HEK293 (cell line): ENCODE data around the gene BCOR.

Experiments used
- CTCF ChIA-PET: fragments of 350-600 bp; formaldehyde crosslinking; extraction: SDS; loops from one replicate; lab custom pipeline; 2021; ENCODE audit warnings: antibody characterized with exemption; lab: Yijun Ruan, JAX
- POLR2A ChIA-PET: fragments of 300-600 bp; formaldehyde crosslinking; extraction: SDS; loops from one replicate; lab custom pipeline; 2020; ENCODE audit warnings: antibody characterized with exemption, inconsistent platforms; lab: Yijun Ruan, JAX
- H3K27ac ChIP-seq: fragments of 200-500 bp; sonication (Bioruptor generic); 2 replicates; pipeline ENCODE4 v1.5.1; 2014; ENCODE audit warnings: low read depth, low read length, control low read depth, inconsistent platforms; ENCODE audit errors: extremely low read depth
- H3K36me3 ChIP-seq, 2 experiments: fragments of 200-500 bp in 1 of 2; sonication (Bioruptor generic) in 1 of 2; 1 replicate in 1 of 2; 2 replicates in 1 of 2; pipeline ENCODE4 v1.5.1; 2014 to 2017; ENCODE audit warnings: inconsistent platforms in 2 of 2, low read length in 2 of 2; ENCODE audit not compliant: control insufficient read depth in 2 of 2, insufficient read depth in 1 of 2
- H3K4me1 ChIP-seq: fragments of 200-500 bp; sonication (Bioruptor generic); 2 replicates; pipeline ENCODE4 v1.5.1; 2014; ENCODE audit warnings: mild to moderate bottlenecking, low read length, inconsistent platforms; ENCODE audit not compliant: control insufficient read depth, insufficient read depth
- H3K4me3 ChIP-seq: 2 replicates; pipeline ENCODE4 v1.5.1; 2011; ENCODE audit warnings: low read depth, mild to moderate bottlenecking, control low read depth, low read length, moderate library complexity
- H3K9me3 ChIP-seq: fragments of 200-500 bp; sonication (Bioruptor generic); 2 replicates; pipeline ENCODE4 v1.5.1; 2014; ENCODE audit warnings: low read depth, low read length, inconsistent platforms; ENCODE audit not compliant: control insufficient read depth, insufficient read depth
- ATF2 ChIP-seq: fragments of 450-650 bp; formaldehyde crosslinking; IDR thresholded peaks from 2 replicates; pipeline ENCODE4 v1.5.1; 2016; ENCODE audit warnings: missing biosample characterization, missing genetic modification characterization, low read depth
- CTCF ChIP-seq: fragments of 450-650 bp; formaldehyde crosslinking; IDR thresholded peaks from 2 replicates; pipeline ENCODE4 v1.5.1; 2016; ENCODE audit warnings: missing biosample characterization, missing genetic modification characterization
- FEZF1 ChIP-seq: fragments of 450-650 bp; formaldehyde crosslinking; IDR thresholded peaks from 2 replicates; pipeline ENCODE4 v1.5.1; 2016; ENCODE audit warnings: missing biosample characterization, missing genetic modification characterization
- GLIS1 ChIP-seq: fragments of 450-650 bp; formaldehyde crosslinking; IDR thresholded peaks from 2 replicates; pipeline ENCODE4 v1.5.1; 2016; ENCODE audit warnings: missing biosample characterization, missing genetic modification characterization
- KLF17 ChIP-seq: fragments of 450-650 bp; formaldehyde crosslinking; IDR thresholded peaks from 2 replicates; pipeline ENCODE4 v1.5.1; 2016; ENCODE audit warnings: missing biosample characterization, missing genetic modification characterization
- SCRT1 ChIP-seq: fragments of 450-650 bp; formaldehyde crosslinking; IDR thresholded peaks from 2 replicates; pipeline ENCODE4 v1.5.1; 2016; ENCODE audit warnings: missing biosample characterization, missing genetic modification characterization, borderline replicate concordance
- SP3 ChIP-seq: fragments of 450-650 bp; formaldehyde crosslinking; IDR thresholded peaks from 2 replicates; pipeline ENCODE4 v1.5.1; 2016; ENCODE audit warnings: missing biosample characterization, missing genetic modification characterization
- ZNF138 ChIP-seq: fragments of 450-650 bp; formaldehyde crosslinking; IDR thresholded peaks from 2 replicates; pipeline ENCODE4 v1.5.1; 2016; ENCODE audit warnings: missing biosample characterization, missing genetic modification characterization, borderline replicate concordance
- ZNF146 ChIP-seq: fragments of 450-650 bp; formaldehyde crosslinking; IDR thresholded peaks from 2 replicates; pipeline ENCODE4 v1.5.1; 2016; ENCODE audit warnings: missing biosample characterization, missing genetic modification characterization
- ZNF16 ChIP-seq: fragments of 450-650 bp; formaldehyde crosslinking; IDR thresholded peaks from 2 replicates; pipeline ENCODE4 v1.5.1; 2016; ENCODE audit warnings: low read depth, missing biosample characterization, missing genetic modification characterization
- ZNF175 ChIP-seq: fragments of 450-650 bp; formaldehyde crosslinking; IDR thresholded peaks from 2 replicates; pipeline ENCODE4 v1.5.1; 2016; ENCODE audit warnings: missing biosample characterization, missing genetic modification characterization
- ZNF2 ChIP-seq: fragments of 450-650 bp; formaldehyde crosslinking; IDR thresholded peaks from 2 replicates; pipeline ENCODE4 v1.5.1; 2016; ENCODE audit warnings: missing biosample characterization, missing genetic modification characterization
- ZNF221 ChIP-seq: fragments of 450-650 bp; formaldehyde crosslinking; IDR thresholded peaks from 2 replicates; pipeline ENCODE4 v1.5.1; 2017; ENCODE audit warnings: missing biosample characterization, missing genetic modification characterization, borderline replicate concordance
- ZNF311 ChIP-seq: fragments of 450-650 bp; formaldehyde crosslinking; IDR thresholded peaks from 2 replicates; pipeline ENCODE4 v1.5.1; 2017; ENCODE audit warnings: missing biosample characterization, missing genetic modification characterization, borderline replicate concordance
- ZNF324 ChIP-seq: fragments of 450-650 bp; formaldehyde crosslinking; IDR thresholded peaks from 2 replicates; pipeline ENCODE4 v1.5.1; 2016; ENCODE audit warnings: missing biosample characterization, missing genetic modification characterization
- ZNF335 ChIP-seq: fragments of 450-650 bp; formaldehyde crosslinking; conservative IDR thresholded peaks from 2 replicates; pipeline ENCODE4 v1.5.1; 2016; ENCODE audit warnings: missing biosample characterization, missing genetic modification characterization
- ZNF362 ChIP-seq: fragments of 450-650 bp; formaldehyde crosslinking; IDR thresholded peaks from 2 replicates; pipeline ENCODE4 v1.5.1; 2016; ENCODE audit warnings: missing biosample characterization, missing genetic modification characterization
- ZNF366 ChIP-seq: fragments of 450-650 bp; formaldehyde crosslinking; conservative IDR thresholded peaks from 2 replicates; pipeline ENCODE4 v1.5.1; 2016; ENCODE audit warnings: missing biosample characterization, missing genetic modification characterization
- ZNF426 ChIP-seq: fragments of 450-650 bp; formaldehyde crosslinking; IDR thresholded peaks from 2 replicates; pipeline ENCODE4 v1.5.1; 2017; ENCODE audit warnings: missing biosample characterization, missing genetic modification characterization, mild to moderate bottlenecking, inconsistent platforms, moderate library complexity
- ZNF555 ChIP-seq: fragments of 450-650 bp; formaldehyde crosslinking; conservative IDR thresholded peaks from 2 replicates; pipeline ENCODE4 v1.5.1; 2017; ENCODE audit warnings: missing biosample characterization, mild to moderate bottlenecking, missing genetic modification characterization, inconsistent platforms
- ZNF596 ChIP-seq: fragments of 450-650 bp; IDR thresholded peaks from 2 replicates; pipeline ENCODE4 v1.5.0; 2018; ENCODE audit warnings: missing biosample characterization, mild to moderate bottlenecking, missing genetic modification characterization, moderate library complexity
- ZNF76 ChIP-seq: fragments of 450-650 bp; formaldehyde crosslinking; IDR thresholded peaks from 2 replicates; pipeline ENCODE4; 2016; ENCODE audit warnings: low read depth, missing biosample characterization, missing genetic modification characterization, borderline replicate concordance
- ZNF768 ChIP-seq: fragments of 450-650 bp; formaldehyde crosslinking; IDR thresholded peaks from 2 replicates; pipeline ENCODE4 v1.5.1; 2018; ENCODE audit warnings: missing biosample characterization, mild to moderate bottlenecking, missing genetic modification characterization
- ZNF792 ChIP-seq: fragments of 450-650 bp; formaldehyde crosslinking; IDR thresholded peaks from 2 replicates; pipeline ENCODE4 v1.5.1; 2016; ENCODE audit warnings: missing biosample characterization, missing genetic modification characterization
- TF ChIP-seq, protein P1 (sequence below): fragments of 450-650 bp; formaldehyde crosslinking; IDR thresholded peaks from 2 replicates; pipeline ENCODE4 v1.5.1; 2016; ENCODE audit warnings: missing biosample characterization, missing genetic modification characterization
- TF ChIP-seq, protein P2 (sequence below): fragments of 450-650 bp; formaldehyde crosslinking; IDR thresholded peaks from 2 replicates; pipeline ENCODE4 v1.5.1; 2016; ENCODE audit warnings: missing biosample characterization, missing genetic modification characterization

BCOR gene

GRCh38 chrX:40015693-40016092 is 82.1 kb downstream of the BCOR start:
- Histone ChIP-seq H3K4me3 (no peak overlapping the region), H3K9me3 (no peaks in the 10 kb centered on the region)
- POLR2A ChIA-PET, result interaction anchor here (2.2 kb wide), 1 partner anchor 82 kb away, joined by 6 read pairs; the partner anchor contains the start of gene BCOR
- TF ChIP-seq FEZF1 (tag by site-specific recombination), result no peak
- no peak for TF ChIP-seq KLF17
- TF ChIP-seq ZNF555 (tag by site-specific recombination), result no peak
- no peak for TF ChIP-seq ZNF76 (tag by site-specific recombination)
- no peak for TF ChIP-seq CTCF (tag by site-specific recombination)
- TF ChIP-seq ZNF221, result no peak
- no peak for TF ChIP-seq ZNF175 (tag by site-specific recombination)
- no peak for TF ChIP-seq ZNF2 (tag by site-specific recombination)
- TF ChIP-seq, protein P1, sequence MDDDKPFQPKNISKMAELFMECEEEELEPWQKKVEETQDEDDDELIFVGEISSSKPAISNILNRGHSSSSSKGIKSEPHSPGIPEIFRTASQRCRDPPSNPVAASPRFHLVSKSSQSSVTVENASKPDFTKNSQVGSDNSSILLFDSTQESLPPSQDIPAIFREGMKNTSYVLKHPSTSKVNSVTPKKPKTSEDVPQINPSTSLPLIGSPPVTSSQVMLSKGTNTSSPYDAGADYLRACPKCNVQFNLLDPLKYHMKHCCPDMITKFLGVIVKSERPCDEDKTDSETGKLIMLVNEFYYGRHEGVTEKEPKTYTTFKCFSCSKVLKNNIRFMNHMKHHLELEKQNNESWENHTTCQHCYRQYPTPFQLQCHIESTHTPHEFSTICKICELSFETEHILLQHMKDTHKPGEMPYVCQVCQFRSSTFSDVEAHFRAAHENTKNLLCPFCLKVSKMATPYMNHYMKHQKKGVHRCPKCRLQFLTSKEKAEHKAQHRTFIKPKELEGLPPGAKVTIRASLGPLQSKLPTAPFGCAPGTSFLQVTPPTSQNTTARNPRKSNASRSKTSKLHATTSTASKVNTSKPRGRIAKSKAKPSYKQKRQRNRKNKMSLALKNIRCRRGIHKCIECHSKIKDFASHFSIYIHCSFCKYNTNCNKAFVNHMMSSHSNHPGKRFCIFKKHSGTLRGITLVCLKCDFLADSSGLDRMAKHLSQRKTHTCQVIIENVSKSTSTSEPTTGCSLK, result no peak
- no peak for TF ChIP-seq ZNF792 (tag by site-specific recombination)
- no peak for TF ChIP-seq ZNF362 (tag by site-specific recombination)
- no peak for TF ChIP-seq SP3
- no peak for TF ChIP-seq ZNF311
- no peak for TF ChIP-seq SCRT1
- TF ChIP-seq ZNF366, result no peak
- no peak for TF ChIP-seq ZNF146 (tag by site-specific recombination)
- TF ChIP-seq ZNF324, result no peak
- TF ChIP-seq ZNF596 (tag by site-specific recombination), result no peak
- no peak for TF ChIP-seq ZNF138 (tag by site-specific recombination)
- TF ChIP-seq, all 188 proteins: peak for 0
- Histone ChIP-seq H3K36me3 (no peaks in the 10 kb centered on the region), H3K4me1 (no peaks in the 10 kb centered on the region; the same call in 1 of the 2 replicates), H3K27ac (no peak overlapping the region)
- CTCF ChIA-PET, result no interaction called here

DNA sequence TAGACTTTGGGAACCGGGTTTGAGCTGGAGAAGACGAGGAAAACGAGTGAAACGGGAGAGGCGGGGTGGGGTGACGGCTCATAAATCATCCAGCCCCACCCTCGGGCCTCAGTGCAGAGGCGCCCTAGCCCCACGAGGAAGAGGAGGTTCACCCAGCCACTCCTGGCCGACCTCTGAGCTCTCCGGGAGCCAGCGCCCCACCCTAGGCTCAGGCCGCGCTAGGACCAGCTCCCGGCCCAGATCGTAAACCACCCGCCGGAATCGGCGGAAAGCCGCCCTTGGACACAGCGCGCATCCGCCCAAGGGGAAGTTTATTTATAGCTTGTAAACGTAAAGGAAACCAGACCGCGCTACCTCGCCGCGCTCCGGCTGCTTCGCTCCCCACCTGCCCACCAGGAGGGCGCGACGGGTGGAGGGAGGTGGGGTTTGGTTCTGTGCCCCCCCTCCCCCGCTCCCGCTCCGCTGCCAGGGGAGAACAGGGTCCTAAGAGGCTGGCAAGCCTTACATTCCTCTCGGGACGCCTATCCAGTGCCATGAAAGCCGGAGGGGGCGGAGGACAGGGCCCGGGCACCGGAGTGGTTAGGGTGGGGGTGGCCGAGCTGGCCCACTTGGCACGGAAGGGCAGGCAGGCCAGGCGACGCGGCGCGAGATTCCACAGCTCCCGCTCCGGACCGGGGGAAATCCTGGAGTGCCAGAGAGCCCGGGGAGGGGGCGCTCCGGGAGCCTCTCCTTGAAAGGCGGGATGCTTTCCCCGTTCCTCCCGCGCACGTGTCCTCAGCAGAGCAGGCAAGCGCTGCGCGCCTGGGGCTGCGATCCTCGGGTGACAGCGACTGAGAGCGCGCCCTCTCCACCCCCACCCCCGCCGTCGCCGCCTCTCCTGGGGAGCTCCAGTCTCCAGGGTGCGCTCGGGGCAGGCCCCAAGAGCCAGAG is 84.2 kb downstream of the BCOR start:
- ChIA-PET CTCF (interaction anchor here (0.6 to 1.0 kb wide), 3 partner anchors 43 to 356 kb away, joined by 4 to 5 read pairs (median 4); no protein-coding TSS in a partner anchor), POLR2A (interaction anchor here (0.6 to 1.7 kb wide), 10 partner anchors 44 to 343 kb away, joined by 3 to 13 read pairs (median 4); partner anchors contain the start of gene BCOR)
- peak overlapping the region; percentile 95 for H3K27ac ChIP-seq
- TF ChIP-seq GLIS1 (tag by site-specific recombination), result peak; percentile 54
- no peak for TF ChIP-seq ZNF16 (tag by site-specific recombination)
- TF ChIP-seq ZNF768 (tag by site-specific recombination), result no peak
- TF ChIP-seq, protein P2, sequence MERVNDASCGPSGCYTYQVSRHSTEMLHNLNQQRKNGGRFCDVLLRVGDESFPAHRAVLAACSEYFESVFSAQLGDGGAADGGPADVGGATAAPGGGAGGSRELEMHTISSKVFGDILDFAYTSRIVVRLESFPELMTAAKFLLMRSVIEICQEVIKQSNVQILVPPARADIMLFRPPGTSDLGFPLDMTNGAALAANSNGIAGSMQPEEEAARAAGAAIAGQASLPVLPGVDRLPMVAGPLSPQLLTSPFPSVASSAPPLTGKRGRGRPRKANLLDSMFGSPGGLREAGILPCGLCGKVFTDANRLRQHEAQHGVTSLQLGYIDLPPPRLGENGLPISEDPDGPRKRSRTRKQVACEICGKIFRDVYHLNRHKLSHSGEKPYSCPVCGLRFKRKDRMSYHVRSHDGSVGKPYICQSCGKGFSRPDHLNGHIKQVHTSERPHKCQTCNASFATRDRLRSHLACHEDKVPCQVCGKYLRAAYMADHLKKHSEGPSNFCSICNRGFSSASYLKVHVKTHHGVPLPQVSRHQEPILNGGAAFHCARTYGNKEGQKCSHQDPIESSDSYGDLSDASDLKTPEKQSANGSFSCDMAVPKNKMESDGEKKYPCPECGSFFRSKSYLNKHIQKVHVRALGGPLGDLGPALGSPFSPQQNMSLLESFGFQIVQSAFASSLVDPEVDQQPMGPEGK (tag by site-specific recombination), result peak; percentile 66
- no peak for TF ChIP-seq ZNF426
- peak; percentile 74 for TF ChIP-seq ZNF335 (tag by site-specific recombination)
- no peak for TF ChIP-seq ATF2 (tag by site-specific recombination)

More for the DNA sequence above, 84.2 kb downstream of the BCOR start:
- no peaks in the 10 kb centered on the region; the same call in 1 of the 2 replicates for H3K4me1 ChIP-seq
- no peaks in the 10 kb centered on the region for H3K36me3 ChIP-seq
- H3K9me3 ChIP-seq, result no peaks in the 10 kb centered on the region
- peak overlapping the region; percentile 49 for H3K4me3 ChIP-seq
